BLaER1 (cell line): ENCODE results near the gene KIAA0513.
A peak's percentile ranks its signal among the peaks of the same experiment; 100 is the strongest.

Source experiments
- H3K27ac ChIP-seq: shearing (Covaris generic); formaldehyde crosslinking; 2 replicates; pipeline ENCODE4 v1.8.1; 2022
- H3K27me3 ChIP-seq: shearing (Covaris generic); formaldehyde crosslinking; 2 replicates; pipeline ENCODE4 v1.8.1; 2022
- H3K36me3 ChIP-seq: shearing (Covaris generic); formaldehyde crosslinking; 2 replicates; pipeline ENCODE4 v1.8.1; 2022
- H3K4me1 ChIP-seq: shearing (Covaris generic); formaldehyde crosslinking; 2 replicates; pipeline ENCODE4 v1.8.1; 2022
- H3K4me2 ChIP-seq: shearing (Covaris generic); formaldehyde crosslinking; 2 replicates; pipeline ENCODE4 v1.8.1; 2022
- H3K4me3 ChIP-seq: shearing (Covaris generic); formaldehyde crosslinking; 2 replicates; pipeline ENCODE4 v1.8.1; 2022
- H3K9ac ChIP-seq: shearing (Covaris generic); formaldehyde crosslinking; 2 replicates; pipeline ENCODE4 v1.8.1; 2022
- H3K9me3 ChIP-seq: shearing (Covaris generic); formaldehyde crosslinking; 2 replicates; pipeline ENCODE4 v1.8.1; 2022
- H4K20me1 ChIP-seq: shearing (Covaris generic); formaldehyde crosslinking; 2 replicates; pipeline ENCODE4 v1.8.1; 2022
- Cebpa-rat ChIP-seq: shearing (Covaris generic); IDR thresholded peaks from 2 replicates; pipeline ENCODE4 v1.8.1; 2022

KIAA0513 gene

GRCh38 chr16:84992717-84993075 lies 34.9 kb upstream of the KIAA0513 start:
- TF ChIP-seq Cebpa-rat: no peak
- no peak overlapping the region for H3K4me3 ChIP-seq
- peaks cover 91% of the 10 kb centered on the region for H4K20me1 ChIP-seq
- peaks cover 89% of the 10 kb centered on the region for H3K36me3 ChIP-seq
- H3K4me1 ChIP-seq: peaks cover 6% of the 10 kb centered on the region; the same call in 1 of the 2 replicates
- no peaks in the 10 kb centered on the region for H3K27me3 ChIP-seq
- H3K9me3 ChIP-seq: no peaks in the 10 kb centered on the region
- no peak overlapping the region for H3K9ac ChIP-seq
- H3K27ac ChIP-seq: no peak overlapping the region
- no peak overlapping the region for H3K4me2 ChIP-seq

GRCh38 chr16:84993926-84994325 lies 33.7 kb upstream of the KIAA0513 start:
- no peak overlapping the region for H3K27ac ChIP-seq
- no peak for TF ChIP-seq Cebpa-rat
- H3K36me3 ChIP-seq: peaks cover 90% of the 10 kb centered on the region

GRCh38 chr16:84995663-84996062 lies 31.9 kb upstream of the KIAA0513 start:
- Histone ChIP-seq H3K4me3 (no peak overlapping the region), H3K36me3 (peaks cover 89% of the 10 kb centered on the region), H3K9me3 (peaks cover 6% of the 10 kb centered on the region; the same call in 1 of the 2 replicates), H3K4me1 (peaks cover 8% of the 10 kb centered on the region; the same call in 1 of the 2 replicates), H3K9ac (no peak overlapping the region), H3K27ac (no peak overlapping the region), H3K27me3 (no peaks in the 10 kb centered on the region), H4K20me1 (peaks cover 89% of the 10 kb centered on the region), H3K4me2 (no peak overlapping the region)
- TF ChIP-seq Cebpa-rat: no peak

More at GRCh38 chr16:84993926-84994325, 33.7 kb upstream of the KIAA0513 start:
- no peak overlapping the region for H3K9ac ChIP-seq
- peaks cover 6% of the 10 kb centered on the region; the same call in 1 of the 2 replicates for H3K9me3 ChIP-seq
- H3K4me3 ChIP-seq: no peak overlapping the region
- H3K4me2 ChIP-seq: no peak overlapping the region
- H3K27me3 ChIP-seq: no peaks in the 10 kb centered on the region
- H3K4me1 ChIP-seq: peaks cover 6% of the 10 kb centered on the region; the same call in 1 of the 2 replicates
- H4K20me1 ChIP-seq: peaks cover 89% of the 10 kb centered on the region

GRCh38 chr16:84996365-84996764 lies 31.2 kb upstream of the KIAA0513 start:
- no peak for TF ChIP-seq Cebpa-rat
- H3K9ac ChIP-seq: no peak overlapping the region
- H4K20me1 ChIP-seq: peaks cover 91% of the 10 kb centered on the region
- no peak overlapping the region for H3K27ac ChIP-seq
- H3K4me2 ChIP-seq: no peak overlapping the region
- peaks cover 15% of the 10 kb centered on the region; the same call in 1 of the 2 replicates for H3K4me1 ChIP-seq
- H3K27me3 ChIP-seq: no peaks in the 10 kb centered on the region
- H3K36me3 ChIP-seq: peaks cover 89% of the 10 kb centered on the region
- no peak overlapping the region for H3K4me3 ChIP-seq
- peaks cover 6% of the 10 kb centered on the region; the same call in 1 of the 2 replicates for H3K9me3 ChIP-seq

GRCh38 chr16:84999200-84999599 lies 28.4 kb upstream of the KIAA0513 start:
- Histone ChIP-seq H3K27ac (no peak overlapping the region), H3K4me3 (no peak overlapping the region), H4K20me1 (peaks cover 91% of the 10 kb centered on the region), H3K36me3 (peaks cover 64% of the 10 kb centered on the region), H3K27me3 (no peaks in the 10 kb centered on the region), H3K4me2 (no peak overlapping the region), H3K4me1 (peaks cover 43% of the 10 kb centered on the region), H3K9me3 (peaks cover 6% of the 10 kb centered on the region; the same call in 1 of the 2 replicates), H3K9ac (no peak overlapping the region)
- no peak for TF ChIP-seq Cebpa-rat

- TF ChIP-seq Cebpa-rat: no peak
- H3K27me3 ChIP-seq: no peaks in the 10 kb centered on the region
- H4K20me1 ChIP-seq: peaks cover 91% of the 10 kb centered on the region
- H3K27ac ChIP-seq: no peak overlapping the region
- no peak overlapping the region for H3K4me3 ChIP-seq
- peaks cover 49% of the 10 kb centered on the region for H3K4me1 ChIP-seq
- H3K4me2 ChIP-seq: no peak overlapping the region
- no peak overlapping the region for H3K9ac ChIP-seq
- peaks cover 62% of the 10 kb centered on the region for H3K36me3 ChIP-seq
- H3K9me3 ChIP-seq: peaks cover 6% of the 10 kb centered on the region; the same call in 1 of the 2 replicates
These were observed 27.6 kb upstream of the KIAA0513 start for GRCh38 chr16:84999857-85000480.

GRCh38 chr16:85002099-85002541 lies 25.5 kb upstream of the KIAA0513 start:
- Histone ChIP-seq H3K9ac (peak overlapping the region; percentile 56), H3K27me3 (no peaks in the 10 kb centered on the region), H4K20me1 (peaks cover 92% of the 10 kb centered on the region), H3K4me1 (peaks cover 48% of the 10 kb centered on the region), H3K27ac (peak overlapping the region; percentile 69), H3K36me3 (peaks cover 48% of the 10 kb centered on the region), H3K4me3 (peak overlapping the region; percentile 48), H3K4me2 (peak overlapping the region; percentile 88), H3K9me3 (peaks cover 6% of the 10 kb centered on the region; the same call in 1 of the 2 replicates)
- TF ChIP-seq Cebpa-rat: no peak

GRCh38 chr16:85002608-85003007 lies 25.0 kb upstream of the KIAA0513 start:
- Histone ChIP-seq H3K27me3 (no peaks in the 10 kb centered on the region), H3K36me3 (peaks cover 48% of the 10 kb centered on the region), H3K27ac (peak overlapping the region; percentile 69), H4K20me1 (peaks cover 97% of the 10 kb centered on the region), H3K9ac (peak overlapping the region; percentile 56), H3K4me3 (peak overlapping the region; percentile 48), H3K4me2 (peak overlapping the region; percentile 88), H3K4me1 (peaks cover 51% of the 10 kb centered on the region), H3K9me3 (peaks cover 6% of the 10 kb centered on the region; the same call in 1 of the 2 replicates)
- TF ChIP-seq Cebpa-rat: no peak

- Histone ChIP-seq H3K27ac (peak overlapping the region; percentile 69), H3K4me2 (peak overlapping the region; percentile 88), H4K20me1 (peaks cover 100% of the 10 kb centered on the region), H3K4me1 (peaks cover 56% of the 10 kb centered on the region), H3K9me3 (peaks cover 6% of the 10 kb centered on the region; the same call in 1 of the 2 replicates), H3K27me3 (no peaks in the 10 kb centered on the region), H3K36me3 (peaks cover 49% of the 10 kb centered on the region), H3K4me3 (peak overlapping the region; percentile 48), H3K9ac (peak overlapping the region; percentile 56)
- no peak for TF ChIP-seq Cebpa-rat
These were observed 24.5 kb upstream of the KIAA0513 start for GRCh38 chr16:85003076-85003475.
